Activated CD8-positive, alpha-beta memory T cell treated with anti-CD3 and anti-CD28 coated beads, Interleukin-2, amount 10 ng/mL, durations not matched to agents 7 days and 5 days (primary cell): ENCODE measurements around the gene ODAD3. TPM values are rescaled to one million over a fixed set of nuclear protein-coding genes. Genes with fewer than 3 reads are reported as not detected.
"Not testable (repeated sequence)": the region's sequence is repeated elsewhere in the genome, so short reads cannot be mapped to it uniquely, and the experiment has no call there.

Experiments
- ATAC-seq: fragments of 150-1000 bp; cut with Tn5 transposase; one replicate; pipeline ENCODE4 v1.10.0; 2021; ENCODE audit warnings: moderate library complexity
- CTCF ChIA-PET: fragments of 350-600 bp; sonication (Branson Sonifier 250); formaldehyde crosslinking; loops from one replicate; lab custom pipeline; 2021; ENCODE audit warnings: antibody characterized with exemption; lab: Charles Lee
- DNase-seq: peaks from one replicate; pipeline ENCODE4 v3.0.0-alpha.2; 2020
- H3K27ac Mint-ChIP-seq: one replicate; pipeline ENCODE4 v1.8.0; 2021; ENCODE audit warnings: mild to moderate bottlenecking, mixed read lengths
- H3K27me3 Mint-ChIP-seq: one replicate; pipeline ENCODE4 v1.8.0; 2021; ENCODE audit warnings: mixed read lengths
- H3K36me3 Mint-ChIP-seq: one replicate; pipeline ENCODE4 v1.8.0; 2021; ENCODE audit warnings: mild to moderate bottlenecking, mixed read lengths
- H3K4me1 Mint-ChIP-seq: one replicate; pipeline ENCODE4 v1.8.0; 2021; ENCODE audit warnings: mixed read lengths
- H3K4me3 Mint-ChIP-seq: one replicate; pipeline ENCODE4 v1.8.0; 2021; ENCODE audit warnings: mild to moderate bottlenecking, moderate library complexity, mixed read lengths
- H3K9me3 Mint-ChIP-seq: one replicate; pipeline ENCODE4 v1.8.0; 2022; ENCODE audit warnings: low read depth, mixed read lengths
- total RNA-seq, 2 experiments: library from RNA; stranded (reverse); gene quantifications; one replicate each; pipeline ENCODE4 v1.2.3, GENCODE V29; 2021

Gene ODAD3
- total RNA-seq, 2 experiments from 2014 or later = 0.15 to 0.54 TPM

DNA sequence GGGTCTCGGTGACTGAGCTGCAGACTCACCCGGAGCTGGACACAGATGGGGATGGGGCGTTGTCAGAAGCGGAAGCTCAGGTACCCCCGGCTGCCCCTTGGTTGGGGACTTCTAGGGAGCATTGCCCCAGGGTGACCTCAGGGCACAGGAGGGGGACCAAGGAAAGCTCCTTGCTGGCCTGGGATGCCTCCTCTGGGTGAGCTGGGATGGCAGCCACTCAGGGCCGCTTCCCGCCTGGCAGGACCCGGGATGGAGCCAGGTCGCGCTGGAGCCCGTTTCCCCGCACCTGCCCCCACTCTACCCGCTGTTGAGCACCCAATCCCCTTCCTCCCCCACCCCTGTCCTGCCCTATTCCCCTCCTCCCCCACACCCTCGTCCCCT is 11.3 kb upstream of the ODAD3 start:
- ATAC-seq (no peak), DNase-seq (no peak)
- Mint-ChIP-seq H3K4me3 (no peak overlapping the region), H3K9me3 (no peaks in the 10 kb centered on the region), H3K27ac (no peak overlapping the region), H3K36me3 (peaks cover 16% of the 10 kb centered on the region), H3K4me1 (no peaks in the 10 kb centered on the region), H3K27me3 (no peaks in the 10 kb centered on the region)
- CTCF ChIA-PET = interaction anchor here (0.7 to 1.6 kb wide), 4 partner anchors 9 to 152 kb away, joined by 3 to 5 read pairs (median 3); partner anchors contain the start of genes PRKCSH and SWSAP1

DNA sequence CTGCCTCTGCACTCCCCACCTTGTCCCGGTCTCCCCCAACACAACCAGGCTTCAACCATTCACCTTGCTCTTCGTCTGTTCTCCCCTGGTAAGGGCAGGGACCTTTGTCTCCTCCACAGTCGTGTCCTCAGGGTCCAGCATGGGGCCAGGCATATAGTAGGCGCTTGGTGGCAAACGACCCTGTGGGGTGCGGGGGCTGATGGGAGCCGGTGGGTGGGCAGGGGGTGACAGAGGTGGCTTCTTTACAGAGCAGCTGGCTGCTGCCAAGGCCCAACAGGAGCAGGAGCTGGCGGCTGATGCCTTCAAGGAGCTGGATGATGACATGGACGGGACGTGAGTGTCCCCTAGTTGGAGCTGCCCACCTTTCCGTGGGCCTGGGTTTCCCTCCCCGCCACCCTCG is 10.2 kb upstream of the ODAD3 start:
- no peak for DNase-seq
- no peak for ATAC-seq
- Mint-ChIP-seq H3K36me3 (peaks cover 24% of the 10 kb centered on the region), H3K4me3 (no peak overlapping the region), H3K9me3 (no peaks in the 10 kb centered on the region), H3K27ac (no peak overlapping the region), H3K27me3 (no peaks in the 10 kb centered on the region), H3K4me1 (peaks cover 4% of the 10 kb centered on the region)
- CTCF ChIA-PET = interaction anchor here (0.7 to 1.6 kb wide), 4 partner anchors 8 to 151 kb away, joined by 3 to 5 read pairs (median 3); partner anchors contain the start of gene PRKCSH

DNA sequence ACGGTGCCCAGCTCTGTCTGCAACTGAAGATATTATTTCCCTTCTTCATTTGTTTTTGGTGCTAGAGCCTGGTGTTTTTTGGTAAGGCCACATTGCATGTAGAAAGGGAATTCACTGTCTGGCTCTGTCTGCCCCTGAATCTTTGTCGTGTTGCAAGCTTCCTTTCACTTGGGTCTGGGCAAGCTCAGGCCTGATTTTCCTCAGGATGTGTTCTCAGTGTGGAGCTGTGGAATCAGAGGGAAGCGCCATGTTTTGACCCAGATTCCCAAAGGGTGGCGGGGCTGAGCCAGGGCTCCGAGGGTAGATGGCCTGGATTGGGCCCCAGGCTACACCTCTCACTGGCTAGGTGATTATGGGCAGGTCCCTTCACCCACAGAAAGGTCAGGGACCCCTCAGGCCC is 9.1 kb upstream of the ODAD3 start:
- H3K4me1 Mint-ChIP-seq = peaks cover 4% of the 10 kb centered on the region
- no peak for ATAC-seq
- CTCF ChIA-PET = interaction anchor here (0.9 to 3.2 kb wide), 6 partner anchors 8 to 115 kb away, joined by 3 to 11 read pairs (median 6); partner anchors contain the start of genes ELOF1, ODAD3 and PRKCSH
- H3K27ac Mint-ChIP-seq = no peak overlapping the region
- H3K36me3 Mint-ChIP-seq = peaks cover 22% of the 10 kb centered on the region
- DNase-seq = no peak
- no peaks in the 10 kb centered on the region for H3K27me3 Mint-ChIP-seq
- no peaks in the 10 kb centered on the region for H3K9me3 Mint-ChIP-seq
- no peak overlapping the region for H3K4me3 Mint-ChIP-seq

DNA sequence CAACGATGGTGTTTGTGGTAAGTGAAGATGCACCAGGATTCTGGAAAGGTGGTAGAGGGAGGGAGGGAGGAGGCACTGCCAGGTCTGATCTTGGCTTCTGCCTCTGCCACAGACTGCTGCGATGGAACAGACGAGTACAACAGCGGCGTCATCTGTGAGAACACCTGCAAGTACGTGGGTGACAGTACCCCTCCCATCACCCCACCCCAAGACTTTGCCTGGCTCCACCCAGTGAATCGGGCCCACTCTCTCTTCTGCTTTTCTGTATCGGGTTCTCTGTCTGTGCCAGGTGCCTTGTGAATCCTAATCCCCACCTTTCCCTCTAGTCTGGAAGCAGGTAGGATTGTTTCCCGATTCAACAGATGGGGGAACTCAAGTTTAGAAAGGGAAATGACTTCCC is 3.0 kb upstream of the ODAD3 start:
- no peaks in the 10 kb centered on the region for H3K27me3 Mint-ChIP-seq
- peaks cover 30% of the 10 kb centered on the region for H3K4me1 Mint-ChIP-seq
- H3K36me3 Mint-ChIP-seq = peaks cover 44% of the 10 kb centered on the region
- H3K9me3 Mint-ChIP-seq = no peaks in the 10 kb centered on the region
- peak overlapping the region; percentile 33 for H3K4me3 Mint-ChIP-seq
- CTCF ChIA-PET = interaction anchor here (0.7 to 1.7 kb wide), 4 partner anchors 8 to 194 kb away, joined by 3 to 5 read pairs (median 4); no protein-coding TSS in a partner anchor
- H3K27ac Mint-ChIP-seq = no peak overlapping the region
- DNase-seq (no peak), ATAC-seq (no peak)

DNA sequence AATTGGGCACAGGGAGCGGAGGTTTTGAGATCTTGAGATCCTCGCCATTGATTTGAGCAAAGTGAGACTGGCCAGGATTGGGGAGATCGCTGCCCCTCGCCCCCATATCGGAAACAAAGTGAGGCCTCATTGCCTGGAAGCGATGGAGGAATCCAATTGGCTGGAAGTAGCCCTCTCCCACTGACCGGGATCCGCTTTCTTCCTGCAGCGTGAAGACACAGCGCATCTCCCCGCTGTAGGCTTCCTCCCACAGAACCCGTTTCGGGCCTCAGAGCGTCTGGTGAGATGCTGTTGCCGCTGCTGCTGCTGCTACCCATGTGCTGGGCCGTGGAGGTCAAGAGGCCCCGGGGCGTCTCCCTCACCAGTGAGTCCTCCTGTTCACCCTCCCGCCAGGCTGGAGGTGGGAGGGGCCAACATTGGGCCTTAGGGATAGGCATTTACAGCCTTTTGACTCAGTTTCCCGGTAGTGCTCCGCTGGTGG is 952 bp upstream of the ODAD3 start:
- Mint-ChIP-seq H3K27me3 (peaks cover under 1% of the 10 kb centered on the region), H3K27ac (peak overlapping the region; percentile 96), H3K4me1 (peaks cover 27% of the 10 kb centered on the region), H3K36me3 (peaks cover 32% of the 10 kb centered on the region), H3K4me3 (peak overlapping the region; percentile 100), H3K9me3 (no peaks in the 10 kb centered on the region)
- ATAC-seq (no peak), DNase-seq (peak; percentile 57)
- CTCF ChIA-PET = interaction anchor here (0.6 to 4.7 kb wide), 13 partner anchors 8 to 154 kb away, joined by 3 to 29 read pairs (median 3); partner anchors contain the start of genes CCDC159, SWSAP1 and TMEM205

DNA sequence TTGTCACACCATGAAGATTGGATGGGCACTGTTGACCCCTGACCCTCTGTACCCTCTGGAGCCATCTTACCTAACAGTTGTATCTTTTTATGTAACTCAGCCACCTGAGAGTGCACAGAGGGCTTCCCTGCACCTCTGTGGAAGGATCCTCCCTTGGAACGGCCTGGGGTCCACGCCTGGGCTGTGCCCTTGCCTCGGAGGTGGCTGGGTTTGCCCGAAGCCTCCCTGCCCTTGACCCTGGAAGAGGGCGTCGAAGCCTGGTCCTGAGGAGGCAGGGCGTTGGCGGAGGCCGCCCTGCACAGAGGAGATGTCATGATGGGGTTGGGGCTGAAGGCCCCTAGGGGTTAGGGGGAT is 241 bp downstream of the ODAD3 start:
- DNase-seq (no peak), ATAC-seq (peak; percentile 20)
- Mint-ChIP-seq H3K4me1 (peaks cover 25% of the 10 kb centered on the region), H3K4me3 (peak overlapping the region; percentile 100), H3K9me3 (no peaks in the 10 kb centered on the region), H3K36me3 (peaks cover 26% of the 10 kb centered on the region), H3K27me3 (peaks cover 4% of the 10 kb centered on the region), H3K27ac (peak overlapping the region; percentile 96)
- CTCF ChIA-PET = interaction anchor here (0.7 to 4.7 kb wide), 11 partner anchors 8 to 163 kb away, joined by 3 to 29 read pairs (median 5); partner anchors contain the start of genes CCDC159, SWSAP1, TMEM205 and ZNF627

DNA sequence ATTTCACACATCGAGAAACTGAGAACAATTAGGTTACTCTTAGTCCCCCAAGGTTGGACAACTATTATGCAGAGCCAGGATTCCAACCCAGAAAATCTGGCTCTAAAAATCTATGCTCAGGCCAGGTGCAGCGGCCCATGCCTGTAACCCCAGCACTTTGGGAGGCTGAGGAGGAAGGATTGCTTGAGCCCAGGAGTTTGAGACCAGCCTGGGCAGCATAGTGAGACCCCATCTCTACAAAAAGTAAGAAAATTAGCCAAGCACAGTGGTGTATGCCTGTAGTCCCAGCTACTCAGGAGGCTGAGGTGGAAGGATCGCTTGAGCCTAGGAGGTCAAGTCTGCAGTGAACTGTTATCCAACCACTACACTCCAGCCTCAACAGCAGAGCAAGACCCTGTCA is 1.4 kb downstream of the ODAD3 start:
- H3K4me3 Mint-ChIP-seq, DNase-seq, ATAC-seq, H3K27me3 Mint-ChIP-seq, H3K27ac Mint-ChIP-seq, H3K9me3 Mint-ChIP-seq: not testable (repeated sequence)
- Mint-ChIP-seq H3K36me3 (peaks cover 21% of the 10 kb centered on the region), H3K4me1 (peaks cover 25% of the 10 kb centered on the region)
- CTCF ChIA-PET = interaction anchor here (0.8 to 4.7 kb wide), 2 partner anchors 53 to 273 kb away, joined by 3 to 29 read pairs; no protein-coding TSS in a partner anchor

DNA sequence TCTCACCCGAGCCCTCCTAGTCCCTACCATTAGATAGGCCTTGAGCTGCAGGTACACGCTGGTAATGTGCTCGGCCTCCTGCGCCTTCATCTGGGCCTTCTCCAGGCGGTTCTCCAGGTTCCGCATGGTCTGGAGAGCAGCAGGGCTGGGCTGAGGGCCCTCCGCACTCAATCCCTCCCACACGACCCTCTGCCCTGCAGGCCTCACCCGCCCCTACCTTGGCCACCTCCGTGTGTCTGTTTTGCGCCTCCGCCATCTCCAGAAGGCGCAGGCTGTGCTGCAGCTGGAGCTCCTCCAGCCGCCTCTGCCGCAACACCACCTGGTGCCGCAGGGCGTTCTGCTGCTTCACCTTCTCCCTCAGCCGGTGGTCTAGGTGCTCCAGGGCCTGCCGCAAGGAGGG is 8.3 kb downstream of the ODAD3 start:
- Mint-ChIP-seq H3K4me3 (no peak overlapping the region), H3K9me3 (no peaks in the 10 kb centered on the region), H3K27me3 (peaks cover 27% of the 10 kb centered on the region), H3K4me1 (peaks cover 17% of the 10 kb centered on the region), H3K36me3 (no peaks in the 10 kb centered on the region), H3K27ac (no peak overlapping the region)
- CTCF ChIA-PET = interaction anchor here (1.2 to 1.5 kb wide), 2 partner anchors 8 to 45 kb away, joined by 3 read pairs; partner anchors contain the start of gene ODAD3
- ATAC-seq = no peak
- DNase-seq = no peak

DNA sequence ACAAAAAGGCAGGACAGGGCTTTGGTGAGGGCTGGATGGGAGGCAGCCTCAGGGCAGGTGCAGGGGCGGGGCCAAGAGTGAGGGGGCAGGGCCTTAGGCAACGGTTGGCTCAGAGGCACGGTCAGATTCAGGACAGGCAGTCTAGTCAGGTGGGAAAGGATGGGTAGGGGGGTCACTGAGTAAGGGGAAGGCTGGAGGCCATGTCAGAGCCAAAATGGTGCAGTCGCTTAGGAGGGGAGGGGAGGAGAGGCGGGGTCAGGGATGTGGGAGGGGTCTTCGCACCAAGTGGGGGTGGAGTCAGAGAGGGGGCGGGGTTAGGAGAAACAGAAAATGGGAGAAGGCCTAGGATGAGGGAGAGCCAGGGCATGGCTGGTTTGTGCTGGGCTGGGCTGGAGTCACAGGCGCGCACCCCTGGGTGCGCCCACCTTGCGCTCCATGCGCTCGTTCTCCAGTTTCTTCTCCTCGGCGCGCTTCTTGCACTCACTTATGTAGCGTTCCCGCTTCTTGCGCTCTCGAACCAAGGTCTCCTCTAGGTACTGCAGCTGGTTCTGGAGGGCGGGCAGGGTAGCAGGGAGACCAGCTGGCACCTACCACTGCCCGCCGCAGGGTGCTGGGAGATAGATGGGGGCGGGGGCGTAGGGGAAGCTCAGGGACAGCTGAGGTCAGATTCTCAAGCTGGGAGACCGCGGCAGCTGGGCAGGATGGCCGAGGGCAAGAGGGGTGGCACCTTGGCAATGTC is 9.0 kb downstream of the ODAD3 start:
- no peak overlapping the region for H3K27ac Mint-ChIP-seq
- ATAC-seq = no peak
- CTCF ChIA-PET = interaction anchor here (1.2 to 1.5 kb wide), 2 partner anchors 9 to 44 kb away, joined by 3 read pairs; partner anchors contain the start of gene ODAD3
- DNase-seq = no peak
- peaks cover 35% of the 10 kb centered on the region for H3K27me3 Mint-ChIP-seq
- H3K36me3 Mint-ChIP-seq = no peaks in the 10 kb centered on the region
- H3K9me3 Mint-ChIP-seq = no peaks in the 10 kb centered on the region
- H3K4me1 Mint-ChIP-seq = peaks cover 23% of the 10 kb centered on the region
- no peak overlapping the region for H3K4me3 Mint-ChIP-seq

DNA sequence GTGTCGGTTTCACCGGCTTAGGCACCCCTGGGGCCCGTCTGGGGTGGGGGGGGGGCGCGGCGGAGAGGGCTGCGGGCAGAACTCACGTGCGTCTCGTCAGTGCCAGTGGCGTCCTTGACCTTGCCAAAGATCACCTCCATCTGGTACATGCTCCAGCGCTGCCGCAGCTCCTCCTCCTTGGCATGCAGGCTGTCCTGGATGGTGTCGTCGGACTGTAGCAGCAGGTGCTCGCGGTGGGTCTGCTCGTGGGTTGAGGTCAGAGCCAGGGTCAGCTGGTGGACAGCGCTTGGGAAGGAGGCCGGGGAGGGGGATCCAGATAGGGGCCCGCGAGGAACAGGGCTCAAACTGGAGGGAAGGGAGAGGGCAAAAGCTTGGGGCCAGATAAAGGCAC is 11.1 kb downstream of the ODAD3 start:
- H3K27ac Mint-ChIP-seq = no peak overlapping the region
- no peak for ATAC-seq

DNA sequence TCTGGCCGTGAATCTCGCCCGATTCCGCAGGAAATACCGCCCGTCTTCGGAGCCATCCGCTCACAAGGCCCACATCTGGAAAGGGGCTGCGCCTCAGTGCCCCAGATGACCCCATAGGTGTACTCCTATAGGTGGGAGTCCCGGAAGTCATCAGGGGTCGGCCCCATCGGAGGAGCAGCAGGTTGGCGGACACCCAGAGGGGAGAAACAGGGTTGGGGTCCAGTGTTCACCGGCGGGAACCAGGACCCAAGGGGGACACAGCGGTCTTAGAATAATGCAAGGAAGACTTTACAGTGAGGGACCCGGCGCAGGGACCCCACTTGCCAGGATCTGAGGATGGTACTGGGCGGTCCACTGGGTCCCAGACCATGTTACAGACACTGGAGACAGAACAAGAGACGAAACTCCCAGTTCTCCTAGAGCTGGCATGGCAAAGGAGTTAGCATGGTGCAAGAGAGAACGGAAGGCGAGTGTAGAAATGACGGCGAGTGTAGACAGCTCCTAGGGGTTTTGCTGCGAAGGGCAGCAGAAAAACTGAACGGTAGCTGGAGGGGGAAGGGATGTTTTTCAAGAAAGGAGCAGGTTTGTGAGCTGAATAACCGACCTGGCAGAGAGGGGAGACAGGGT is 11.6 kb downstream of the ODAD3 start:
- H3K4me1 Mint-ChIP-seq = peaks cover 28% of the 10 kb centered on the region
- H3K4me3 Mint-ChIP-seq = no peak overlapping the region
- no peaks in the 10 kb centered on the region for H3K9me3 Mint-ChIP-seq
- CTCF ChIA-PET = interaction anchor here (0.6 to 5.4 kb wide), 4 partner anchors 12 to 599 kb away, joined by 3 to 61 read pairs (median 13); partner anchors contain the start of genes ELAVL3, EPOR, ODAD3 and PRKCSH
- H3K36me3 Mint-ChIP-seq = no peaks in the 10 kb centered on the region
- no peak for DNase-seq
- no peak overlapping the region for H3K27ac Mint-ChIP-seq
- no peak for ATAC-seq
- peaks cover 52% of the 10 kb centered on the region for H3K27me3 Mint-ChIP-seq

More for the DNA sequence above, 11.1 kb downstream of the ODAD3 start:
- Mint-ChIP-seq H3K4me3 (no peak overlapping the region), H3K4me1 (peaks cover 28% of the 10 kb centered on the region), H3K9me3 (no peaks in the 10 kb centered on the region), H3K36me3 (no peaks in the 10 kb centered on the region), H3K27me3 (peaks cover 47% of the 10 kb centered on the region)
- CTCF ChIA-PET = interaction anchor here (0.6 to 5.4 kb wide), 3 partner anchors 11 to 599 kb away, joined by 3 to 61 read pairs (median 23); partner anchors contain the start of genes EPOR, ODAD3 and PRKCSH
- no peak for DNase-seq

DNA sequence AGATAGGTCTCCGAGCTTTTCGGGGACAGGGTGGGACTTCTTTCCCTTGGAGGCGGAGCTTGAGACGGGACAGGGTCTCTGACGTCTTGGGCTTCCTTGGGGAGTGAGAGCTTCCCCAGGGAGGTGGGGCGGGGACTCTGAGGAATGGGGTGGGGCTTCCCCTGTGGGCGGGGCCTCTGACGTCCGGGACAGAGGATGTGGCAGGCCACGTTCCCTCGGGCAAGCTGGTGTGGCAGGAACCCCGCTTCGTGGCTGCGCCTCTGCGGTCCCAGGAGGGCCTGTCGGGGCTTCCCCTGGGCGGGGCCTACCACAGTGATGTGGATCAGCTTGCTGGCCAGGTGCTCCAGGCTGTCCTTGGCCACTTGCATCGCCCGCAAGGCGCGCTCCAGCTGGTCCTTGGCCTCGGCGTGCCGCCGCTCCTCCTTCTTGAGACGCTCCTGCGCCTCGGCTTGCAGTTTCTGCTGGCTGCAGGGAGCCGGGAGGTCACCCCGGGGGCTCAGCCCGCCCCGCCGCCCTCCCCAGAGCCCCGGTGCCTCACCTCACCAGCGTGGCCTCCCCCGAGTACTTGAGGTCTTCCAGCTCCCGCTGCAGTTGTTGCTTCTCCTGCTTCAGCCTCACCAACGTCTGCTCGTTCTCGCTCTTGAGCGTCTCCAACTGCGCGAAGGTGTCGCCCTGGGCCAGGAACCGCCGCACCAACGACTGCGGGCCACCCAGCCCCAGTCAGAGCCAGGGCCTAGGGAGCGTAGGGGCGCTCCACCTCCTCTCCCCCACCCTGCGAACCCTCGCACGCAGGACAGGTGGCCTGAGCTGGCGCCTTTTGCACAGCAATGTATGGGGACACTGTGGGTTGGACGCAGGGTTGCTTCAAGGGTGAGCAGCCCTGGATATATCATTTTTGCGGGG is 12.5 kb downstream of the ODAD3 start:
- Mint-ChIP-seq H3K4me3 (peak overlapping the region; percentile 59), H3K4me1 (peaks cover 28% of the 10 kb centered on the region), H3K27me3 (peaks cover 60% of the 10 kb centered on the region), H3K27ac (no peak overlapping the region), H3K9me3 (no peaks in the 10 kb centered on the region), H3K36me3 (no peaks in the 10 kb centered on the region)
- CTCF ChIA-PET = interaction anchor here (1.3 to 5.4 kb wide), 6 partner anchors 13 to 60 kb away, joined by 3 to 61 read pairs (median 9); partner anchors contain the start of genes ELAVL3, EPOR, ODAD3 and PRKCSH
- ATAC-seq (peak; percentile 73), DNase-seq (peak; percentile 92)
